IMR-90 (cell line): Measurements from ENCODE around the gene C1orf87. TPM values are rescaled to one million over a fixed set of nuclear protein-coding genes. Genes with fewer than 3 reads are reported as not detected.

ENCODE experiments used
- ATAC-seq: fragments of 200-7000 bp; cut with Tn5 transposase; 2 replicates; pipeline ENCODE4 v1.9.1; 2020; ENCODE audit warnings: low read depth, mild to moderate bottlenecking, moderate library complexity
- BruUV-seq: library from RNA; stranded (reverse); fragments of 400-500 nt; replicated peaks from 2 replicates; lab custom pipeline; 2021; lab: Mats Ljungman, UMichigan
- CTCF ChIA-PET: fragments of 300-600 bp; formaldehyde crosslinking; extraction: SDS; loops from one replicate; lab custom pipeline; 2021; ENCODE audit warnings: antibody characterized with exemption; lab: Yijun Ruan, JAX
- POLR2A ChIA-PET: fragments of 300-600 bp; sonication (Branson Sonifier 250); formaldehyde crosslinking; loops from one replicate; lab custom pipeline; 2022; ENCODE audit warnings: antibody characterized with exemption; ENCODE audit not compliant: unreplicated experiment; lab: Charles Lee
- DNase-seq: peaks from one replicate; pipeline ENCODE4 v3.0.0; 2013
- H2AFZ ChIP-seq: replicated peaks from 2 replicates; pipeline ENCODE3; 2013; ENCODE audit warnings: low read length, mild to moderate bottlenecking; ENCODE audit not compliant: poor library complexity
- H2AK5ac ChIP-seq: 2 replicates; pipeline ENCODE4 v1.6.1; 2013; ENCODE audit warnings: low read depth, low read length, inconsistent platforms
- H2AK9ac ChIP-seq: replicated peaks from 2 replicates; pipeline ENCODE3; 2013; ENCODE audit warnings: mild to moderate bottlenecking, low read depth, low read length, moderate library complexity; ENCODE audit not compliant: poor library complexity
- H2BK120ac ChIP-seq: 2 replicates; pipeline ENCODE4 v1.6.1; 2013; ENCODE audit warnings: low read depth, low read length, inconsistent platforms
- H2BK15ac ChIP-seq: 3 replicates; pipeline ENCODE4 v1.6.1; 2013; ENCODE audit warnings: low read depth, low read length, inconsistent platforms
- H2BK20ac ChIP-seq: 2 replicates; pipeline ENCODE4 v1.6.1; 2013; ENCODE audit warnings: low read depth, mild to moderate bottlenecking, inconsistent platforms, low read length, moderate library complexity
- H2BK5ac ChIP-seq: 2 replicates; pipeline ENCODE4 v1.6.1; 2013; ENCODE audit warnings: mild to moderate bottlenecking, low read depth, low read length, inconsistent platforms; ENCODE audit not compliant: poor library complexity, severe bottlenecking
- H3K14ac ChIP-seq: replicated peaks from 2 replicates; pipeline ENCODE4 v1.6.1; 2013; ENCODE audit warnings: low read depth, low read length, inconsistent platforms
- H3K18ac ChIP-seq: 2 replicates; pipeline ENCODE4 v1.6.1; 2013; ENCODE audit warnings: low read depth, low read length, control low read depth
- H3K23ac ChIP-seq: 2 replicates; pipeline ENCODE4 v1.6.1; 2013; ENCODE audit warnings: low read depth, low read length, inconsistent platforms
- H3K27ac ChIP-seq: 2 replicates; pipeline ENCODE4 v1.5.1; 2013; ENCODE audit warnings: mild to moderate bottlenecking, control low read depth, low read length; ENCODE audit not compliant: insufficient read depth
- H3K27me3 ChIP-seq: 2 replicates; pipeline ENCODE4 v1.6.1; 2013; ENCODE audit warnings: low read length; ENCODE audit not compliant: control insufficient read depth, insufficient read depth
- H3K36me3 ChIP-seq: 2 replicates; pipeline ENCODE4 v1.6.1; 2013; ENCODE audit warnings: low read length, mixed read lengths; ENCODE audit not compliant: control insufficient read depth, insufficient read depth
- H3K4ac ChIP-seq: 2 replicates; pipeline ENCODE4 v1.6.1; 2013; ENCODE audit warnings: low read depth, low read length, inconsistent platforms
- H3K4me1 ChIP-seq: 2 replicates; pipeline ENCODE4 v1.6.1; 2013; ENCODE audit warnings: low read length, mixed read lengths; ENCODE audit not compliant: control insufficient read depth, insufficient read depth
- H3K4me2 ChIP-seq: 2 replicates; pipeline ENCODE4 v1.6.1; 2013; ENCODE audit warnings: low read depth, mild to moderate bottlenecking, control low read depth, low read length, moderate library complexity
- H3K4me3 ChIP-seq: 2 replicates; pipeline ENCODE4 v1.5.1; 2013; ENCODE audit warnings: low read depth, mild to moderate bottlenecking, control low read depth, low read length, moderate library complexity; ENCODE audit not compliant: insufficient read depth
- H3K56ac ChIP-seq: 2 replicates; pipeline ENCODE4 v1.6.1; 2013; ENCODE audit warnings: low read length, inconsistent platforms; ENCODE audit not compliant: insufficient read depth; ENCODE audit errors: extremely low read depth
- H3K79me1 ChIP-seq, 2 experiments: 2 replicates each; pipeline ENCODE4 v1.6.1; 2013; ENCODE audit warnings: low read length in 2 of 2, inconsistent platforms in 1 of 2, low read depth in 1 of 2
- H3K9ac ChIP-seq: 2 replicates; pipeline ENCODE4 v1.6.1; 2013; ENCODE audit warnings: low read depth, low read length, control low read depth
- H3K9me1 ChIP-seq: 2 replicates; pipeline ENCODE4 v1.6.1; 2013; ENCODE audit warnings: low read length, inconsistent platforms; ENCODE audit not compliant: insufficient read depth
- H3K9me3 ChIP-seq: 2 replicates; pipeline ENCODE4 v1.6.1; 2013; ENCODE audit warnings: low read length; ENCODE audit not compliant: control insufficient read depth, insufficient read depth
- H4K20me1 ChIP-seq: 2 replicates; pipeline ENCODE4 v1.6.1; 2013; ENCODE audit warnings: low read length, inconsistent platforms; ENCODE audit not compliant: insufficient read depth
- H4K5ac ChIP-seq: 2 replicates; pipeline ENCODE4 v1.6.1; 2013; ENCODE audit warnings: mild to moderate bottlenecking, low read depth, low read length, control low read depth
- H4K8ac ChIP-seq, 2 experiments: 2 replicates each; pipeline ENCODE4 v1.6.1; 2013; ENCODE audit warnings: low read depth in 2 of 2, low read length in 2 of 2, control low read depth in 1 of 2, inconsistent platforms in 1 of 2
- H4K91ac ChIP-seq: 2 replicates; pipeline ENCODE4 v1.6.1; 2013; ENCODE audit warnings: low read depth, low read length, inconsistent platforms; ENCODE audit not compliant: insufficient read depth
- WGBS, 2 experiments: methylation state at CpG; one replicate each; pipeline versions ENCODE4 v1.1.5 to v1.1.7; 2013; ENCODE audit warnings: missing lambda C conversion rate in 2 of 2; ENCODE audit not compliant: insufficient read length in 1 of 2; ENCODE audit errors: extremely low coverage in 2 of 2; 5-methylcytosine and 5-hydroxymethylcytosine counted together
- dilution Hi-C: fragments of 300-500 bp; cut with HindIII; formaldehyde crosslinking; loops from one replicate; pipeline ENCODE4 v1.14.3; 2018; ENCODE audit warnings: low sequenced_read_pairs; ENCODE audit not compliant: unreplicated experiment
- in situ Hi-C: fragments of 300-500 bp; cut with MboI; formaldehyde crosslinking; loops from 3 replicates; pipeline ENCODE4 v1.14.3; 2019; ENCODE audit warnings: low sequenced_read_pairs, inconsistent platforms, mixed read lengths
- intact Hi-C: fragments of 100-400 bp; cut with micrococcal nuclease; formaldehyde crosslinking; loops from 2 replicates; pipeline ENCODE4 v1.10.0; 2022
- polyA plus RNA-seq, 3 experiments: library from polyadenylated mRNA; depleted of rRNA; stranded (reverse); fragments of >200 nt; gene quantifications; 2 replicates each; pipeline ENCODE4 v1.2.3, GENCODE V29; 2012; ENCODE audit warnings: low replicate concordance in 1 of 3
- total RNA-seq: library from RNA; depleted of rRNA; stranded (reverse); fragments of >200 nt; gene quantifications from 2 replicates; pipeline ENCODE4 v1.2.3, GENCODE V29; 2012
- TF ChIP-seq, protein P1 (sequence below): fragments of 150-350 bp; IDR thresholded peaks from 2 replicates; pipeline ENCODE4 v1.6.1; 2016; ENCODE audit warnings: low read depth, mild to moderate bottlenecking, low read length, moderate library complexity, borderline replicate concordance
- TF ChIP-seq, protein P2 (sequence below): fragments of 150-350 bp; IDR thresholded peaks from 2 replicates; pipeline ENCODE4 v1.6.1; 2017; ENCODE audit warnings: mild to moderate bottlenecking, antibody characterized with exemption, low read length, low read depth

The C1orf87 gene
- total and polyA plus RNA-seq, 2 of the 4 experiments (the other 2 are of a cell fraction) = not detected

GRCh38 chr1:60068393-60069045, 5.1 kb downstream of the C1orf87 start:
- intact Hi-C loops (loop anchor here (2.0 kb wide), 1 partner anchor 64 kb away; no protein-coding TSS in a partner anchor), dilution Hi-C loops (no loop called here), in situ Hi-C loops (no loop called here)
- no peaks in the 10 kb centered on the region for H3K9me3 ChIP-seq
- H3K9me1 ChIP-seq = no peaks in the 10 kb centered on the region
- no peak overlapping the region for H3K4me2 ChIP-seq
- no peaks in the 10 kb centered on the region for H4K20me1 ChIP-seq
- ChIA-PET POLR2A (no interaction called here), CTCF (no interaction called here)
- ATAC-seq = no peak
- no peak overlapping the region for H4K8ac ChIP-seq
- H3K4me1 ChIP-seq = no peaks in the 10 kb centered on the region
- no CpG with 5 or more reads among the region's 1 CpG for WGBS, 2 experiments
- no peak overlapping the region for H4K5ac ChIP-seq
- no peak overlapping the region for H2AK9ac ChIP-seq
- H3K4me3 ChIP-seq = no peak overlapping the region
- no peaks in the 10 kb centered on the region for H3K79me1 ChIP-seq
- no peak overlapping the region for H2BK15ac ChIP-seq
- no peak overlapping the region for H2AFZ ChIP-seq
- no peaks in the 10 kb centered on the region; the same call in 1 of the 2 replicates for H3K27me3 ChIP-seq
- no peak for DNase-seq
- H3K36me3 ChIP-seq = no peaks in the 10 kb centered on the region
- BruUV-seq = no TSS peak
- H3K56ac ChIP-seq = no peak overlapping the region
- H2BK120ac ChIP-seq = no peak overlapping the region
- H3K14ac ChIP-seq = no peak overlapping the region
- H4K91ac ChIP-seq = no peak overlapping the region
- H3K27ac ChIP-seq = no peak overlapping the region
- H2BK5ac ChIP-seq = no peak overlapping the region
- H3K23ac ChIP-seq = no peak overlapping the region
- no peak overlapping the region for H2BK20ac ChIP-seq
- H3K4ac ChIP-seq = no peak overlapping the region
- H3K18ac ChIP-seq = no peak overlapping the region
- H3K9ac ChIP-seq = no peak overlapping the region
- TF ChIP-seq, protein P1, sequence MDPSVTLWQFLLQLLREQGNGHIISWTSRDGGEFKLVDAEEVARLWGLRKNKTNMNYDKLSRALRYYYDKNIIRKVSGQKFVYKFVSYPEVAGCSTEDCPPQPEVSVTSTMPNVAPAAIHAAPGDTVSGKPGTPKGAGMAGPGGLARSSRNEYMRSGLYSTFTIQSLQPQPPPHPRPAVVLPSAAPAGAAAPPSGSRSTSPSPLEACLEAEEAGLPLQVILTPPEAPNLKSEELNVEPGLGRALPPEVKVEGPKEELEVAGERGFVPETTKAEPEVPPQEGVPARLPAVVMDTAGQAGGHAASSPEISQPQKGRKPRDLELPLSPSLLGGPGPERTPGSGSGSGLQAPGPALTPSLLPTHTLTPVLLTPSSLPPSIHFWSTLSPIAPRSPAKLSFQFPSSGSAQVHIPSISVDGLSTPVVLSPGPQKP = no peak
- TF ChIP-seq, protein P2, sequence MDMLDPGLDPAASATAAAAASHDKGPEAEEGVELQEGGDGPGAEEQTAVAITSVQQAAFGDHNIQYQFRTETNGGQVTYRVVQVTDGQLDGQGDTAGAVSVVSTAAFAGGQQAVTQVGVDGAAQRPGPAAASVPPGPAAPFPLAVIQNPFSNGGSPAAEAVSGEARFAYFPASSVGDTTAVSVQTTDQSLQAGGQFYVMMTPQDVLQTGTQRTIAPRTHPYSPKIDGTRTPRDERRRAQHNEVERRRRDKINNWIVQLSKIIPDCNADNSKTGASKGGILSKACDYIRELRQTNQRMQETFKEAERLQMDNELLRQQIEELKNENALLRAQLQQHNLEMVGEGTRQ = peak; percentile 38; the same call in 1 of the 2 replicates
- no peak overlapping the region for H2AK5ac ChIP-seq
